H9 (cell line): ENCODE data around the gene STK11IP. TPM values are rescaled to one million over a fixed set of nuclear protein-coding genes. Genes with fewer than 3 reads are reported as not detected.

Source experiments
- DNase-seq: peaks from one replicate; pipeline ENCODE4 v3.0.0-alpha.2; 2017
- H2AFZ ChIP-seq: one replicate; pipeline ENCODE4 v1.6.1; 2013; ENCODE audit warnings: mild to moderate bottlenecking, low read length, control low read depth, moderate library complexity
- H2AK5ac ChIP-seq: 2 replicates; pipeline ENCODE4 v1.6.1; 2013; ENCODE audit warnings: low read length, control low read depth, mixed read lengths; ENCODE audit not compliant: insufficient read length
- H2BK120ac ChIP-seq: one replicate; pipeline ENCODE4 v1.6.1; 2013; ENCODE audit warnings: low read depth, mild to moderate bottlenecking, low read length, control low read depth, inconsistent platforms; ENCODE audit not compliant: poor library complexity, severe bottlenecking
- H2BK12ac ChIP-seq: 2 replicates; pipeline ENCODE4 v1.6.1; 2013; ENCODE audit warnings: low read length, control low read depth, mixed read lengths, low read depth; ENCODE audit not compliant: insufficient read length
- H2BK15ac ChIP-seq: 2 replicates; pipeline ENCODE4 v1.6.1; 2013; ENCODE audit warnings: low read depth, low read length, control low read depth
- H2BK20ac ChIP-seq: one replicate; pipeline ENCODE4 v1.6.1; 2013; ENCODE audit warnings: low read depth, mild to moderate bottlenecking, low read length, control low read depth, inconsistent platforms; ENCODE audit not compliant: poor library complexity, severe bottlenecking
- H2BK5ac ChIP-seq: 2 replicates; pipeline ENCODE4 v1.6.1; 2013; ENCODE audit warnings: low read length, control low read depth, mixed read lengths; ENCODE audit not compliant: insufficient read length
- H3K14ac ChIP-seq: 2 replicates; pipeline ENCODE4 v1.6.1; 2013; ENCODE audit warnings: low read length, control low read depth; ENCODE audit not compliant: insufficient read depth
- H3K18ac ChIP-seq: 2 replicates; pipeline ENCODE4 v1.6.1; 2013; ENCODE audit warnings: low read depth, mild to moderate bottlenecking, mixed read lengths, low read length, control low read depth; ENCODE audit not compliant: insufficient read length
- H3K23ac ChIP-seq: 2 replicates; pipeline ENCODE4 v1.6.1; 2013; ENCODE audit warnings: low read length, control low read depth, mixed read lengths, low read depth; ENCODE audit not compliant: insufficient read length
- H3K23me2 ChIP-seq: 2 replicates; pipeline ENCODE4 v1.6.1; 2013; ENCODE audit warnings: low read depth, mild to moderate bottlenecking, mixed read lengths, low read length, control low read depth; ENCODE audit not compliant: insufficient read length, poor library complexity, severe bottlenecking
- H3K27ac ChIP-seq: 2 replicates; pipeline ENCODE4 v1.5.1; 2013; ENCODE audit warnings: low read length, control low read depth, mixed read lengths, low read depth; ENCODE audit not compliant: insufficient read length
- H3K27me3 ChIP-seq: 2 replicates; pipeline ENCODE4 v1.6.1; 2013; ENCODE audit warnings: low read length, control low read depth, inconsistent platforms; ENCODE audit not compliant: insufficient read depth
- H3K4ac ChIP-seq: 2 replicates; pipeline ENCODE4 v1.6.1; 2013; ENCODE audit warnings: low read depth, mild to moderate bottlenecking, control low read depth, inconsistent platforms, low read length, moderate library complexity
- H3K4me1 ChIP-seq: 2 replicates; pipeline ENCODE4 v1.6.1; 2013; ENCODE audit warnings: low read length, control low read depth, inconsistent platforms; ENCODE audit not compliant: insufficient read depth
- H3K4me2 ChIP-seq: 2 replicates; pipeline ENCODE4 v1.6.1; 2013; ENCODE audit warnings: low read length, control low read depth, mixed read lengths; ENCODE audit not compliant: insufficient read length, insufficient read depth
- H3K56ac ChIP-seq: 2 replicates; pipeline ENCODE4 v1.6.1; 2013; ENCODE audit warnings: low read depth, mild to moderate bottlenecking, mixed read lengths, low read length, control low read depth; ENCODE audit not compliant: insufficient read length
- H3K79me1 ChIP-seq: 2 replicates; pipeline ENCODE4 v1.6.1; 2013; ENCODE audit warnings: low read depth, mild to moderate bottlenecking, moderate library complexity, low read length, control low read depth, inconsistent platforms; ENCODE audit not compliant: insufficient read depth, poor library complexity, severe bottlenecking
- H3K79me2 ChIP-seq: 2 replicates; pipeline ENCODE4 v1.6.1; 2013; ENCODE audit warnings: low read length, control low read depth, inconsistent platforms; ENCODE audit not compliant: insufficient read depth
- H3K9ac ChIP-seq: 2 replicates; pipeline ENCODE4 v1.6.1; 2013; ENCODE audit warnings: low read length, control low read depth, mixed read lengths; ENCODE audit not compliant: insufficient read length; ENCODE audit errors: extremely low read depth
- H3K9me3 ChIP-seq: one replicate; pipeline ENCODE4 v1.6.1; 2013; ENCODE audit warnings: low read depth, low read length, inconsistent platforms; ENCODE audit not compliant: control insufficient read depth
- H3T11ph ChIP-seq: one replicate; pipeline ENCODE4 v1.6.1; 2013; ENCODE audit warnings: mild to moderate bottlenecking, low read length, control low read depth, inconsistent platforms
- H4K20me1 ChIP-seq: one replicate; pipeline ENCODE4 v1.6.1; 2013; ENCODE audit not compliant: control insufficient read depth, insufficient read length, insufficient read depth
- H4K5ac ChIP-seq: 2 replicates; pipeline ENCODE4 v1.6.1; 2013; ENCODE audit warnings: low read depth, mild to moderate bottlenecking, mixed read lengths, low read length, control low read depth; ENCODE audit not compliant: insufficient read length
- H4K8ac ChIP-seq: replicated peaks from 2 replicates; pipeline ENCODE4 v1.6.1; 2013; ENCODE audit warnings: low read length, control low read depth, mixed read lengths, low read depth; ENCODE audit not compliant: insufficient read length
- H4K91ac ChIP-seq: 2 replicates; pipeline ENCODE4 v1.6.1; 2013; ENCODE audit warnings: low read depth, mild to moderate bottlenecking, moderate library complexity, mixed read lengths, low read length, control low read depth; ENCODE audit not compliant: insufficient read length
- H3K27ac Mint-ChIP-seq, 3 experiments: 2 replicates in 2 of 3; 3 replicates in 1 of 3; pipeline ENCODE4 v1.8.0; 2020 to 2021; ENCODE audit warnings: mixed read lengths in 3 of 3, mild to moderate bottlenecking in 1 of 3, moderate library complexity in 1 of 3
- H3K27me3 Mint-ChIP-seq: 2 replicates; pipeline ENCODE4 v1.8.0; 2021; ENCODE audit warnings: low read depth, mild to moderate bottlenecking, moderate library complexity, mixed read lengths
- H3K36me3 Mint-ChIP-seq, 3 experiments: 2 replicates in 2 of 3; 3 replicates in 1 of 3; pipeline ENCODE4 v1.8.0; 2020 to 2021; ENCODE audit warnings: low read depth in 3 of 3, mixed read lengths in 3 of 3; ENCODE audit not compliant: insufficient read depth in 1 of 3
- H3K4me1 Mint-ChIP-seq, 2 experiments: 2 replicates each; pipeline ENCODE4 v1.8.0; 2020; ENCODE audit warnings: mixed read lengths in 2 of 2
- H3K4me3 Mint-ChIP-seq, 2 experiments: 2 replicates in 1 of 2; 3 replicates in 1 of 2; pipeline ENCODE4 v1.8.0; 2020 to 2021; ENCODE audit warnings: mild to moderate bottlenecking in 2 of 2, mixed read lengths in 2 of 2, moderate library complexity in 1 of 2
- H3K9me3 Mint-ChIP-seq, 2 experiments: 2 replicates in 1 of 2; 3 replicates in 1 of 2; pipeline ENCODE4 v1.8.0; 2020; ENCODE audit warnings: mild to moderate bottlenecking in 2 of 2, mixed read lengths in 2 of 2, moderate library complexity in 1 of 2
- WGBS: extraction: QIAGEN DNeasy Blood & Tissue Kit; methylation state at CpG from one replicate; pipeline ENCODE4 v1.1.7; 2013; ENCODE audit warnings: missing lambda C conversion rate, low lambda C conversion rate, mixed read lengths; ENCODE audit not compliant: insufficient read length; ENCODE audit errors: extremely low coverage; 5-methylcytosine and 5-hydroxymethylcytosine counted together
- total RNA-seq: library from RNA; stranded (reverse); gene quantifications from 2 replicates; pipeline ENCODE4 v1.2.1, GENCODE V29; 2021
- TF ChIP-seq, protein P1 (sequence below): fragments of 200-600 bp; sonication (generic); conservative IDR thresholded peaks from 3 replicates; pipeline ENCODE4 v1.8.0; 2021; ENCODE audit warnings: antibody characterized with exemption, mild to moderate bottlenecking

STK11IP gene
- total RNA-seq, 1 experiment from 2014 or later, result 31.1 TPM

DNA sequence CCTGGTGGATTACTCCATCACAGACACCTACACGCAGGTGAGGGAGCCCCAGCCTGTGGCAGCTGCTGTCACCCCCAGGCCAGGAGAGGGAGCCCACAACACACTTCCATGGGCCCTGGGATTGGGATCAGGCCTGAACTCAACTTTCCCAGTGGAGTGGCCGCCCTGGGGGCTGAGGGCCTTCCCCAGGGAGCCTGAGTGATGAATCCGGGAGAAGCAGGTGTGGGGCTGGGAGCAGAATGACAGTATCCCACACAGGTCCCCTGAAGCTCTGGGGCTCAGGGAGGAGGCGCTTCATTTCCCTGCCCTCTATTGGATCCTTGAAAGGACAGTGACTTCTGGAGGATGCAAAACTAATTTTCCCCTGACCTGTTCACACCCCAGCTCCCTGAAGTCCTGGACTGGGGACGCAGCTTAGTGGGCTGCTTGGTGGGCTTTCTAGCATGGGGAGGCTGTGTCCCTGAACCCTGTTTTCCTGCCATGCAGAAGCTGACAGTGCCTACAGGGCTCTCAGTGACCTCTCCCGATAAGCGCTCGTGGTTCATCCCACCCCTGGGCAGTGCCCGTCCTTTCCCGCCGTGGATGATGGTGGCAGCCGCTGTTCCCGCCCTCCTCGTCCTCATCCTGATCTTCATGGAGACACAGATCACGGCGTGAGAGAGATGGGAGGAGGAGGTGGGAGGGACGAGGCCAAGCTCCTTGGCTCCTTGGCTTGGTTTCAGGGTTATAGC lies 40.7 kb downstream of the STK11IP start:
- Histone ChIP-seq H4K8ac (no peak overlapping the region), H3K4me2 (no peak overlapping the region), H2AK5ac (no peak overlapping the region), H3K79me1 (no peaks in the 10 kb centered on the region), H3K4ac (no peak overlapping the region), H3K56ac (no peak overlapping the region), H3K27ac (no peak overlapping the region), H4K20me1 (no peaks in the 10 kb centered on the region), H3K18ac (no peak overlapping the region), H3K4me1 (peaks cover 2% of the 10 kb centered on the region; the same call in 1 of the 2 replicates), H2BK12ac (no peak overlapping the region), H3K9ac (no peak overlapping the region), H3K14ac (no peak overlapping the region), H4K91ac (no peak overlapping the region), H3K23ac (no peak overlapping the region), H3T11ph (no peak overlapping the region), H2BK20ac (no peak overlapping the region), H3K27me3 (no peaks in the 10 kb centered on the region), H3K79me2 (no peaks in the 10 kb centered on the region), H2BK15ac (no peak overlapping the region), H2AFZ (no peak overlapping the region), H3K9me3 (no peaks in the 10 kb centered on the region), H2BK5ac (no peak overlapping the region), H3K23me2 (peaks cover 3% of the 10 kb centered on the region), H4K5ac (no peak overlapping the region), H2BK120ac (no peak overlapping the region)
- no peak overlapping the region for H3K4me3 Mint-ChIP-seq
- no CpG with 5 or more reads among the region's 17 CpGs for WGBS
- H3K9me3 Mint-ChIP-seq, result no peaks in the 10 kb centered on the region; a peak in 1 of 5 replicates
- peaks cover 0 to 19% (median 5%) of the 10 kb centered on the region in 3 experiments; a peak in 3 of 7 replicates for H3K36me3 Mint-ChIP-seq
- H3K27me3 Mint-ChIP-seq, result peaks cover 9% of the 10 kb centered on the region
- peak; percentile 52 for DNase-seq
- peak overlapping the region in 2 of 3 experiments; percentile 9 to 49; a peak in 1 of 7 replicates for H3K27ac Mint-ChIP-seq
- TF ChIP-seq, protein P1, sequence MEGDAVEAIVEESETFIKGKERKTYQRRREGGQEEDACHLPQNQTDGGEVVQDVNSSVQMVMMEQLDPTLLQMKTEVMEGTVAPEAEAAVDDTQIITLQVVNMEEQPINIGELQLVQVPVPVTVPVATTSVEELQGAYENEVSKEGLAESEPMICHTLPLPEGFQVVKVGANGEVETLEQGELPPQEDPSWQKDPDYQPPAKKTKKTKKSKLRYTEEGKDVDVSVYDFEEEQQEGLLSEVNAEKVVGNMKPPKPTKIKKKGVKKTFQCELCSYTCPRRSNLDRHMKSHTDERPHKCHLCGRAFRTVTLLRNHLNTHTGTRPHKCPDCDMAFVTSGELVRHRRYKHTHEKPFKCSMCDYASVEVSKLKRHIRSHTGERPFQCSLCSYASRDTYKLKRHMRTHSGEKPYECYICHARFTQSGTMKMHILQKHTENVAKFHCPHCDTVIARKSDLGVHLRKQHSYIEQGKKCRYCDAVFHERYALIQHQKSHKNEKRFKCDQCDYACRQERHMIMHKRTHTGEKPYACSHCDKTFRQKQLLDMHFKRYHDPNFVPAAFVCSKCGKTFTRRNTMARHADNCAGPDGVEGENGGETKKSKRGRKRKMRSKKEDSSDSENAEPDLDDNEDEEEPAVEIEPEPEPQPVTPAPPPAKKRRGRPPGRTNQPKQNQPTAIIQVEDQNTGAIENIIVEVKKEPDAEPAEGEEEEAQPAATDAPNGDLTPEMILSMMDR, result peak; percentile 56; the same call in 2 of the 3 replicates
- H3K4me1 Mint-ChIP-seq, result peaks cover 6 to 14% of the 10 kb centered on the region in 2 experiments
